Subcutaneous adipose tissue (tissue), 4 donors: ENCODE measurements around the gene SLC17A5. TPM values are rescaled to one million over a fixed set of nuclear protein-coding genes. Genes with fewer than 3 reads are reported as not detected.

Experiments used
- total RNA-seq, 4 donors: library from RNA; depleted of rRNA; stranded (reverse); fragments of >200 nt; gene quantifications; one replicate each; pipeline ENCODE4 v1.1.0, GENCODE V29; 2016
- TF ChIP-seq, protein P1 (sequence below): fragments of 450-650 bp; IDR thresholded peaks from one replicate; pipeline ENCODE4 v1.5.1; 2016; ENCODE audit warnings: low read depth, mild to moderate bottlenecking, control low read depth, antibody characterized with exemption, moderate library complexity

The SLC17A5 gene
- total RNA-seq, 4 donors from 2014 or later, result 16.0 to 55.4 (median 29.5) TPM

DNA sequence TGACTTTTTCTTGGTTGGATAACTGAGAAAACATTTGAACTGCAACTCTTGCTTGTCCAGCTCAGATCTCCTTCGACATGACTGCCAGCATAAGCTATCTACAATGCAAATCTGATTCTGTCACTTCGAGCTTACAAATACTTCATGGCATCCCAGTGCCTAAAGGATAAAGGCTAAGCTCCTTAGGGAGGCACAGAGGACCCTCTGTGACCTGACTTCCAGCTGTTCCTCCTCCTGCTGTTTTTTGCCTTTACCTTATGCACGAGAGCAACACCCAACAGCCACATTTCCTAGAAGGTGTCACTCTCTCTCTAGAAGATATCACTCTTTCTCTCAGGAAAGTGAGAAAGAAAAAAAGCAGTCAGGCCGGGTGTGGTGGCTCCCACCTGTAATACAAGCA, 23.4 kb downstream of the SLC17A5 start:
- TF ChIP-seq, protein P1, sequence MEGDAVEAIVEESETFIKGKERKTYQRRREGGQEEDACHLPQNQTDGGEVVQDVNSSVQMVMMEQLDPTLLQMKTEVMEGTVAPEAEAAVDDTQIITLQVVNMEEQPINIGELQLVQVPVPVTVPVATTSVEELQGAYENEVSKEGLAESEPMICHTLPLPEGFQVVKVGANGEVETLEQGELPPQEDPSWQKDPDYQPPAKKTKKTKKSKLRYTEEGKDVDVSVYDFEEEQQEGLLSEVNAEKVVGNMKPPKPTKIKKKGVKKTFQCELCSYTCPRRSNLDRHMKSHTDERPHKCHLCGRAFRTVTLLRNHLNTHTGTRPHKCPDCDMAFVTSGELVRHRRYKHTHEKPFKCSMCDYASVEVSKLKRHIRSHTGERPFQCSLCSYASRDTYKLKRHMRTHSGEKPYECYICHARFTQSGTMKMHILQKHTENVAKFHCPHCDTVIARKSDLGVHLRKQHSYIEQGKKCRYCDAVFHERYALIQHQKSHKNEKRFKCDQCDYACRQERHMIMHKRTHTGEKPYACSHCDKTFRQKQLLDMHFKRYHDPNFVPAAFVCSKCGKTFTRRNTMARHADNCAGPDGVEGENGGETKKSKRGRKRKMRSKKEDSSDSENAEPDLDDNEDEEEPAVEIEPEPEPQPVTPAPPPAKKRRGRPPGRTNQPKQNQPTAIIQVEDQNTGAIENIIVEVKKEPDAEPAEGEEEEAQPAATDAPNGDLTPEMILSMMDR, result no peak

DNA sequence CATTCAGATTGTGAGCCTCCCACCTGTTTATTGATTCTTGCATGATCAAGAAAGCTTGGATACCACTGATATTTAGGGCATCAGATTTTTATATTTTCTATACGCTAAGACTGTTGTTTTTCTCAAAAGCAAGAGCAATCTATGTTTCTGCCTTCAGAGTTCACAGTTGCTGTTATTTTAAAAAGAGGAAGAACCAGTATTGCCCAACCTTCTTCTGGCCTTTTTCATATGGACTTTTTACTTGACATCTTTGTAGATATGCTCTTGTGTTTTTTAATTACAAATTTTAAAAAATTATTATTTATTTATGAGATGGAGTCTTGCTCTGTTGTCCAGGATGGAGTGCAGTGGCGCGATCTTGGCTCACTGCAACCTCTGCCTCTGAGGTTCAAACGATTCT, 28.9 kb downstream of the SLC17A5 start:
- TF ChIP-seq, protein P1, result no peak

DNA sequence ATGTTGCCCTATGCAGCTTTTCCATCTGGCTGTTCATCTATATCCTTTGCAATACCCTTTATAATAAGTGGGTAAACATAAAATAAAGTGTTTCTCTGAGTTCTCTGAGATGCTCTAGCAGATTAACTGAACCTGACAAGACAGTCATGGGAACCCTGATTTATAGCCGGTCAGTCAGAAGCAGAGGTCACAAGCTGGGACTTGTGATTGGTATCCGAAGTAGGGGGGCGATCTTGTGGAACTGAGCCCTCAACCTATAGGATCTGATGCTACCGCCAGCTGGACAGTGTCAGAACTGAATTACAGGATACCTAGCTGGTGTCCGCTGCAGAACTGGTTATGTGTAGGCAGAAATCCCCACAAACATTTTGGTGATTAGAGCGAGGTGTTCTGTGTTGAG, 39.0 kb downstream of the SLC17A5 start:
- TF ChIP-seq, protein P1, result no peak

DNA sequence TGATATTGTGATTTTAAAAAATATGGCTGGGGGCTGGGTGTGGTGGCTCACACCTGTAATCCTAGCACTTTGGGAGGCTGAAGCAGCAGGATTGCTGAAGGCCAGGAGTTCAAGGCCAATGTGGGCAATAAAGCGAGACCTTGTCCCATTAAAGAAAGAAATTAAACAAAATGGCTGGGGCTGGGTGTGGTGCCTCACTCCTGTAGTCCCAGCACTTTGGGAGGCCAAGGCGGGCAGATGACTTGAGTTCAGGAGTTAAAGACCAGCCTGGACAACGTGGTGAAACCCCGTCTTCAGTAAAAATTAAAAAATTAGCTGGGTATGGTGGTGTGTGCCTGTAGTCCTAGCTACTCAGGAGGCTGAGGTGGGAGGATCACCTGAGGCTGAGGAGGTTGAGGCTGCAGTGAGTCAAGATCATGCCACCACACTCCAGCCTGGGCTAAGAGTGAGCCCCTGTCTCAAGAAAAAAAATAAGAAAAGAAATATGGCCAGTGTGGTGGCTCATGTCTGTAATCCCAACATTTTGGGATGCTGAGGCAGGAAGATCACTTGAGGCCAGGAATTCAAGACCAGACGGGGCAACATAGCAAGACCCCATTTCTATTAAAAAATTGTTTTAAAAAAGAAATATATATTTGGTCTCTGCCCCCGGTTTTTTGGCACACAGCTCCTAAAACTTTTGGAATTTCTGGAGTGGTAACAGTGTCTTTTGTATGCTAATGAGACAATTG, 39.8 kb downstream of the SLC17A5 start:
- TF ChIP-seq, protein P1, result no peak

DNA sequence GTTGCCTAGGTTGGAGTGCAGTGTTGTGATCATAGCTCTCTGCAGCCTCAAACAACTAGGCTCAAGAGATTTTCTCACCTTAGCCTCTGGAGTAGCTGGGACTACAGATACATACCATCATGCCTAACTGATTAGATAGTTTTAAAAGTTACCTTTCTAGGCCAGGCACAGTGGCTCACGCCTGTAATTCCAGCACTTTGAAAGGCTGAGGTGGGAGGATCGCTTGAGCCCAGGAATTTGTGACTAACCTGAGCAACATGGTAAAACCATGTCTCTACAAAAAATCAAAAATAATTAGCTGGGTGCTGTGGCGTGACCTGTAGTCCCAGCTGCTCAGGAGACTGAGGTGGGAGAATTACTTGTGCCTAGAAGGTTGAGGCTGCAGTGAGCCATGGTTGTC, 41.2 kb downstream of the SLC17A5 start:
- TF ChIP-seq, protein P1, result no peak

DNA sequence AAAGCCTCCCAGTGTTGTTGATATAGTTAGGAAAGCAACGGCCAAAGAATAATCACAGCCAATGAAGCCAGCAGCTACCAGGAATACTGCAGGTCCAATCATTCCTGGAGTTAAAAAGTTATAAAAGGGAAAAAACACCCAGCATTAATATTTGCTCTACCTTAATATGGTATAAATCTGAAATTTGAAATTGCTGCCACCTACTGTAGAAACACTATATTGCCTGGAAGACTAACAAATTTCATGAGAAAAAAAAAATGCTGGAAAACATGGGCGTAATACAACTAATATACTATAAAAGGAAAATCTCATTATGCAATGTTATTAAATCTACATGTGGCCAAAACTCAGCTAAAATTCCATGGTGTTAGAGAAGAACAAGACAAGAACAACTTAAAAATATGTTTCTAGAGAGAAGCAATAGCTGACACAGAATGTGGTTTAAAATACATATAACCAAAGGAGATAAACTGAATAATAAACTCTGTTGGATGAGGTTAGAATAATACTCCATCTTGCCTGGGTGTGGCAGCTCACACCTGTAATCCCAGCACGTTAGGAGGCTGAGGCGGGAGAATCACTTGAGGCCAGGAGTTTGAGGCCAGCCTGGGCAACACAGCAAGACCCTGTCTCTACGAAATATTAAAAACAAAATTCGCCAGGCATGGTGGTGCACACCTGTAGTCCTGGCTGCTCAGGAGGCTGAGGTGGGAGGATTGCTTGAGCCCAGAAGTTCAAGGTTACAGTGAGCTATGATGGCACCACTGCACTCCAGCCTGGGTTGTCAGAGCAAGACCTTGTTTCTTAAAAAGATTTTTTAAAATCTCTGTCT, 43.1 kb downstream of the SLC17A5 start:
- TF ChIP-seq, protein P1, result no peak

DNA sequence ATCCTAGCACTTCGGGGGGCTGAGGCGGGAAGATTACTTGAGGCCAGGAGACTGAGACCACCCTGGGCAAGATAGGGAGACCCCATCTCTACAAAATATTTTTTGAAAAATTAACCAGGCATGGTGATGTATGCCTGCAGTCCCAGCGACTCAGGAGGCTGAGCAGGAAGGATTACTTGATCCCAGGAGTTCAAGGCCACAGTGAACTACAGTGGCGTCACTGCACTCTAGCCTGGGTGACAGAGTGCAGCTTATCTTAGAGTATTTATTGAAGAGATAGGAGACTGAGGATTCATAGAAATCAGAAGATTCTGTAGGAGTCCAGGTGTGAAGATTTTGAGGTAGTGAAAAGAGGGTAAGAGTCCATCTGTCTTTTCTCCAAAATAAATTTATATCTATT, 45.0 kb downstream of the SLC17A5 start:
- TF ChIP-seq, protein P1, result no peak
